ENCODE data around the gene NECAB3. TPM values are rescaled to one million over a fixed set of nuclear protein-coding genes. Genes with fewer than 3 reads are reported as not detected.

NECAB3 gene
- total and polyA plus RNA-seq, 2 of the 13 experiments (the other 11 are each of a cell fraction or from before 2014, with no cell fraction given), result 61.5 to 65.5 TPM

- TF ChIP-seq ZNF770 (CRISPR knock-in tag; IDR thresholded peaks at IDR 0.05) (no peak), EED (CRISPR knock-in tag; IDR thresholded peaks at IDR 0.05) (no peak), UBTF (CRISPR knock-in tag; IDR thresholded peaks at IDR 0.05) (0 out of 2 replicates have a peak, but pooled peaks have one; percentile 25), NBN (conservative IDR thresholded peaks at IDR 0.05) (no peak), MBNL3 (CRISPR knock-in tag; conservative IDR thresholded peaks at IDR 0.05) (no peak), BCLAF1 (IDR thresholded peaks at IDR 0.05) (no peak), LCORL (IDR thresholded peaks at IDR 0.05) (no peak), LCORL (CRISPR knock-in tag; IDR thresholded peaks at IDR 0.05) (peak; percentile 48; the same call in 1 of the 2 replicates), ZSCAN5A (CRISPR knock-in tag; IDR thresholded peaks at IDR 0.05; ENCODE audit: borderline replicate concordance) (no peak), CENPT (CRISPR knock-in tag; IDR thresholded peaks at IDR 0.05; ENCODE audit: low read depth) (peak; percentile 50; the same call in 1 of the 2 replicates), GATA4 (IDR thresholded peaks at IDR 0.05; ENCODE audit: borderline replicate concordance, low read depth) (no peak), ZNF629 (CRISPR knock-in tag; conservative IDR thresholded peaks at IDR 0.05) (peak; percentile 88), ETS1 (CRISPR knock-in tag; IDR thresholded peaks at IDR 0.05) (no peak), CBX1 (IDR thresholded peaks at IDR 0.05; ENCODE audit: low read depth) (no peak), MATR3 (CRISPR knock-in tag; IDR thresholded peaks at IDR 0.05) (no peak), TBX2 (CRISPR knock-in tag; IDR thresholded peaks at IDR 0.05; ENCODE audit: borderline replicate concordance) (peak; percentile 45; the same call in 1 of the 2 replicates), KLF15 (CRISPR knock-in tag; IDR thresholded peaks at IDR 0.05; ENCODE audit: borderline replicate concordance) (no peak)
Measured at GRCh38 chr20:33719989-33720709, 45.9 kb upstream of the NECAB3 start, which contains the start of gene PXMP4 (continued).
